ENCODE data around the gene KIF20B. TPM values are rescaled to one million over a fixed set of nuclear protein-coding genes. Genes with fewer than 3 reads are reported as not detected.

The KIF20B gene
- total RNA-seq, result 7.0 and 23.5 TPM in 2 replicates

GRCh38 chr10:89701242-89702120 is at the start of gene KIF20B:
Gene KIF20B, plus strand, starts transcription at chr10:89701590. Its CDS starts 3,705 bp downstream, at chr10:89705295.
- peak; percentile 98 for DNase-seq

GRCh38 chr10:89651916-89652573 is 49.3 kb upstream of the KIF20B start:
- no peak for DNase-seq

GRCh38 chr10:89652806-89653370 is 48.5 kb upstream of the KIF20B start:
- no peak for DNase-seq

GRCh38 chr10:89653410-89653869 is 48.0 kb upstream of the KIF20B start:
- DNase-seq, result no peak

GRCh38 chr10:89655722-89656121 is 45.7 kb upstream of the KIF20B start:
- DNase-seq, result no peak

GRCh38 chr10:89657302-89657701 is 44.1 kb upstream of the KIF20B start:
- no peak for DNase-seq

GRCh38 chr10:89659143-89660131 is 42.0 kb upstream of the KIF20B start:
- DNase-seq, result no peak

- DNase-seq, result no peak
Observed at GRCh38 chr10:89662596-89662995, 38.8 kb upstream of the KIF20B start.

- DNase-seq, result no peak
Observed at GRCh38 chr10:89663144-89663543, 38.2 kb upstream of the KIF20B start.

- DNase-seq, result no peak
Observed at GRCh38 chr10:89664203-89664602, 37.2 kb upstream of the KIF20B start.

- no peak for DNase-seq
Observed at GRCh38 chr10:89665302-89665701, 36.1 kb upstream of the KIF20B start.

- no peak for DNase-seq
Observed at GRCh38 chr10:89666138-89666537, 35.3 kb upstream of the KIF20B start.

- no peak for DNase-seq
Observed at GRCh38 chr10:89668386-89669071, 32.9 kb upstream of the KIF20B start.

GRCh38 chr10:89669985-89670384 is 31.4 kb upstream of the KIF20B start:
- no peak for DNase-seq

- no peak for DNase-seq
Observed at GRCh38 chr10:89670926-89671325, 30.5 kb upstream of the KIF20B start.

- no peak for DNase-seq
Observed at GRCh38 chr10:89677341-89677740, 24.0 kb upstream of the KIF20B start.

- no peak for DNase-seq
Observed at GRCh38 chr10:89679986-89680385, 21.4 kb upstream of the KIF20B start.

GRCh38 chr10:89683883-89684282 is 17.5 kb upstream of the KIF20B start:
- DNase-seq, result no peak

GRCh38 chr10:89684604-89685003 is 16.8 kb upstream of the KIF20B start:
- no peak for DNase-seq

- no peak for DNase-seq
Observed at GRCh38 chr10:89685936-89686335, 15.5 kb upstream of the KIF20B start.

GRCh38 chr10:89690027-89690426 is 11.4 kb upstream of the KIF20B start:
- no peak for DNase-seq

- DNase-seq, result no peak
Observed at GRCh38 chr10:89692416-89692815, 9.0 kb upstream of the KIF20B start.
